Measurements from ENCODE around the gene DVL1. TPM values are rescaled to one million over a fixed set of nuclear protein-coding genes. Genes with fewer than 3 reads are reported as not detected.

DVL1 gene
- total and polyA plus RNA-seq, 9 of the 15 experiments (the other 6 are each of a cell fraction or from before 2014, with no cell fraction given) = 0.62 to 135 (median 24.3) TPM

GRCh38 chr1:1332031-1332755 lies 17.0 kb downstream of the DVL1 start (continued):
- TF ChIP-seq HMGN3 (IDR thresholded peaks at IDR 0.05; ENCODE audit: borderline replicate concordance, extremely low read depth, insufficient read length, low read depth, low read length) = peak; percentile 37
- no peak for TF ChIP-seq SRSF7 (optimal IDR thresholded peaks at IDR 0.05; ENCODE audit: low read depth, low read length)
- TF ChIP-seq EHMT2 (IDR thresholded peaks at IDR 0.05) = no peak
- no peak for TF ChIP-seq NFE2 (IDR thresholded peaks at IDR 0.05; ENCODE audit: low read depth)
- TF ChIP-seq FUS (optimal IDR thresholded peaks at IDR 0.05; ENCODE audit: low read depth, low read length) = peak; percentile 36
- TF ChIP-seq TCFL5 (CRISPR knock-in tag; conservative IDR thresholded peaks at IDR 0.05) = no peak
- TF ChIP-seq GABPA (tag; conservative IDR thresholded peaks at IDR 0.05; ENCODE audit: low read depth) = no peak
- no peak for TF ChIP-seq CHD1 (IDR thresholded peaks at IDR 0.05; ENCODE audit: low read length)
- TF ChIP-seq ZC3H11A (IDR thresholded peaks at IDR 0.05; ENCODE audit: low read depth, low read length) = no peak
- no peak for TF ChIP-seq ATF2 (CRISPR knock-in tag; IDR thresholded peaks at IDR 0.05)
- no peak for TF ChIP-seq ZKSCAN3 (CRISPR knock-in tag; IDR thresholded peaks at IDR 0.05)
- no peak for TF ChIP-seq XRCC3 (IDR thresholded peaks at IDR 0.05)
- TF ChIP-seq MYNN (IDR thresholded peaks at IDR 0.05) = 0 out of 2 replicates have a peak, but pooled peaks have one; percentile 12
- no peak for TF ChIP-seq MYNN (CRISPR knock-in tag; IDR thresholded peaks at IDR 0.05)
- TF ChIP-seq ZHX1 (conservative IDR thresholded peaks at IDR 0.05; ENCODE audit: low read length) = no peak
- no peak for TF ChIP-seq ZSCAN32 (CRISPR knock-in tag; IDR thresholded peaks at IDR 0.05)
- TF ChIP-seq NR2C2 (CRISPR knock-in tag; IDR thresholded peaks at IDR 0.05) = no peak
- TF ChIP-seq NR2C2 (tag; IDR thresholded peaks at IDR 0.05) = no peak
- no peak for TF ChIP-seq ATF3 (IDR thresholded peaks at IDR 0.05)
- TF ChIP-seq ATF3 (CRISPR knock-in tag; conservative IDR thresholded peaks at IDR 0.05) = no peak
- TF ChIP-seq SAFB2 (IDR thresholded peaks at IDR 0.05; ENCODE audit: borderline replicate concordance, low read depth, low read length, severe bottlenecking) = no peak
